Neural cell (in vitro differentiated cells): Measurements from ENCODE around the gene LDHAL6B. TPM values are rescaled to one million over a fixed set of nuclear protein-coding genes. Genes with fewer than 3 reads are reported as not detected.

ENCODE experiments used
- H2AFZ ChIP-seq: fragments of 200-600, 300-800 bp; sonication (generic), shearing (Covaris generic); 2 replicates; pipeline ENCODE4 v1.6.0; 2014; ENCODE audit warnings: low read depth, mild to moderate bottlenecking, antibody characterized with exemption, low read length, moderate library complexity
- H3F3A ChIP-seq: fragments of 200-600 bp; shearing (Covaris generic); 2 replicates; pipeline ENCODE4 v1.6.1; 2016; ENCODE audit warnings: mild to moderate bottlenecking, moderate library complexity, mixed read lengths, antibody characterized with exemption, low read length; ENCODE audit not compliant: insufficient read depth, poor library complexity, severe bottlenecking
- H3K27ac ChIP-seq: fragments of 200-600, 300-800 bp; sonication (generic), shearing (Covaris generic); 2 replicates; pipeline ENCODE4 v1.5.1; 2014; ENCODE audit warnings: mild to moderate bottlenecking, low read length, moderate library complexity
- H3K27me3 ChIP-seq: fragments of 300-800, 200-600 bp; sonication (generic), shearing (Covaris generic); 2 replicates; pipeline ENCODE4 v1.6.0; 2014; ENCODE audit warnings: mild to moderate bottlenecking, low read depth, low read length, moderate library complexity; ENCODE audit not compliant: insufficient read depth
- H3K36me3 ChIP-seq: fragments of 300-800, 200-600 bp; sonication (generic), shearing (Covaris generic); 2 replicates; pipeline ENCODE4 v1.5.1; 2014; ENCODE audit warnings: mild to moderate bottlenecking, antibody characterized with exemption, low read length, moderate library complexity; ENCODE audit not compliant: insufficient read depth
- H3K4me2 ChIP-seq: fragments of 300-800, 200-600 bp; sonication (generic), shearing (Covaris generic); 2 replicates; pipeline ENCODE4 v1.6.0; 2014; ENCODE audit warnings: mild to moderate bottlenecking, low read length
- H3K4me3 ChIP-seq: fragments of 300-800, 200-600 bp; sonication (generic), shearing (Covaris generic); 2 replicates; pipeline ENCODE4 v1.5.1; 2014; ENCODE audit warnings: mild to moderate bottlenecking, low read length, moderate library complexity
- H3K79me2 ChIP-seq: fragments of 200-600 bp; shearing (Covaris generic); replicated peaks from 2 replicates; pipeline ENCODE4 v1.6.0; 2014; ENCODE audit warnings: mild to moderate bottlenecking, low read length, moderate library complexity; ENCODE audit not compliant: insufficient read depth
- H3K9ac ChIP-seq: fragments of 300-800, 200-600 bp; sonication (generic), shearing (Covaris generic); 2 replicates; pipeline ENCODE4 v1.6.1; 2016; ENCODE audit warnings: mild to moderate bottlenecking, low read length, mixed read lengths
- H3K9me2 ChIP-seq: fragments of 200-600 bp; shearing (Covaris generic); 2 replicates; pipeline ENCODE4 v1.6.1; 2016; ENCODE audit warnings: mild to moderate bottlenecking, low read length, mixed read lengths; ENCODE audit not compliant: insufficient read depth
- H3K9me3 ChIP-seq: fragments of 200-600, 300-800 bp; sonication (generic), shearing (Covaris generic); 2 replicates; pipeline ENCODE4 v1.6.1; 2016; ENCODE audit warnings: mild to moderate bottlenecking, mixed run types, low read length, moderate library complexity, mixed read lengths
- H4K20me1 ChIP-seq: fragments of 200-600 bp; shearing (Covaris generic); 2 replicates; pipeline ENCODE4 v1.6.1; 2016; ENCODE audit warnings: mild to moderate bottlenecking, mixed run types; ENCODE audit not compliant: insufficient read depth
- EP300 ChIP-seq: fragments of 450-650 bp; conservative IDR thresholded peaks from 2 replicates; pipeline ENCODE4 v1.6.1; 2014; ENCODE audit warnings: antibody characterized with exemption, mild to moderate bottlenecking, moderate library complexity; ENCODE audit not compliant: poor library complexity, severe bottlenecking
- EZH2 ChIP-seq: fragments of 200-600, 300-800 bp; shearing (Covaris generic), sonication (generic); IDR thresholded peaks from 2 replicates; pipeline ENCODE4 v1.6.1; 2014; ENCODE audit warnings: antibody characterized with exemption, low read length, borderline replicate concordance, mild to moderate bottlenecking; ENCODE audit not compliant: insufficient read depth, poor library complexity, severe bottlenecking
- MXI1 ChIP-seq: fragments of 450-650 bp; conservative IDR thresholded peaks from 2 replicates; pipeline ENCODE4 v1.6.1; 2014; ENCODE audit warnings: antibody characterized with exemption, mild to moderate bottlenecking; ENCODE audit not compliant: poor library complexity, severe bottlenecking
- POLR2AphosphoS5 ChIP-seq: IDR thresholded peaks from 2 replicates; pipeline ENCODE4 v1.6.1; 2012
- RAD21 ChIP-seq: fragments of 450-650 bp; conservative IDR thresholded peaks from 2 replicates; pipeline ENCODE4 v1.6.1; 2014; ENCODE audit warnings: antibody characterized with exemption, mild to moderate bottlenecking, moderate library complexity
- SMC3 ChIP-seq: fragments of 450-650 bp; conservative IDR thresholded peaks from 2 replicates; pipeline ENCODE4 v1.6.1; 2014; ENCODE audit warnings: antibody characterized with exemption, mild to moderate bottlenecking, moderate library complexity; ENCODE audit not compliant: poor library complexity
- TAF1 ChIP-seq: IDR thresholded peaks from 2 replicates; pipeline ENCODE4 v1.6.1; 2012; ENCODE audit warnings: low read depth
- polyA plus RNA-seq: library from polyadenylated mRNA; depleted of rRNA; stranded (reverse); fragments of >200 nt; gene quantifications from 2 replicates; pipeline ENCODE4 v1.2.3, GENCODE V29; 2014
- TF ChIP-seq, protein P1 (sequence below): fragments of 450-650 bp; IDR thresholded peaks from 2 replicates; pipeline ENCODE4 v1.5.1; 2014; ENCODE audit warnings: antibody characterized with exemption, mild to moderate bottlenecking, moderate library complexity; ENCODE audit not compliant: poor library complexity, severe bottlenecking
- TF ChIP-seq, protein P2 (sequence below): IDR thresholded peaks from 2 replicates; pipeline ENCODE4 v1.6.1; 2012; ENCODE audit warnings: borderline replicate concordance

Gene LDHAL6B
- polyA plus RNA-seq, 1 donor from 2014 or later, result not detected

DNA sequence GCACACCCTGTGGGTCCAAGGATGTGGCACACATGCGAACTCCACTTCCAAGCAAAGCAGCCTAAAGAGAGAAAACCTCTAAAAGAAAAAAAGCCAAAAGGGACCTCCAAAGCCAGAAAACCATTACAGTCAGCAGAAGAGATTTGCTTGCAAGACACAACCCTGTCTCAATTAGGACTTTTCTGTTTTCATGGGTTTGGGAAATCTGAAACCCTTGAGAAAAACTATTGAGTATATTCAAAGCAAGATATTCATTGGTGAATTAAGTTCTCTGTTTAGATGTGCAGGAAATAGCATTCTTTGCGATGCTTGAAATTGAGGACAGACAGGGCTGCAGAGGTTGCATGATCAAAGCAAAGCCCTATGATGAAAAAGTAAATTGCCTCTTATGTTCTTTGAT, 10.2 kb upstream of the LDHAL6B start:
- Histone ChIP-seq H3K9me2 (no peaks in the 10 kb centered on the region), H3K27ac (no peak overlapping the region), H2AFZ (no peak overlapping the region), H3K4me3 (no peak overlapping the region), H3K9ac (no peak overlapping the region), H3K79me2 (no peaks in the 10 kb centered on the region), H3K4me2 (no peak overlapping the region), H3K36me3 (no peaks in the 10 kb centered on the region), H3K9me3 (no peaks in the 10 kb centered on the region), H3F3A (no peaks in the 10 kb centered on the region), H4K20me1 (no peaks in the 10 kb centered on the region), H3K27me3 (no peaks in the 10 kb centered on the region)
- TF ChIP-seq EP300, result no peak
- TF ChIP-seq SMC3, result no peak
- no peak for TF ChIP-seq RAD21
- no peak for TF ChIP-seq EZH2
- TF ChIP-seq, protein P1, sequence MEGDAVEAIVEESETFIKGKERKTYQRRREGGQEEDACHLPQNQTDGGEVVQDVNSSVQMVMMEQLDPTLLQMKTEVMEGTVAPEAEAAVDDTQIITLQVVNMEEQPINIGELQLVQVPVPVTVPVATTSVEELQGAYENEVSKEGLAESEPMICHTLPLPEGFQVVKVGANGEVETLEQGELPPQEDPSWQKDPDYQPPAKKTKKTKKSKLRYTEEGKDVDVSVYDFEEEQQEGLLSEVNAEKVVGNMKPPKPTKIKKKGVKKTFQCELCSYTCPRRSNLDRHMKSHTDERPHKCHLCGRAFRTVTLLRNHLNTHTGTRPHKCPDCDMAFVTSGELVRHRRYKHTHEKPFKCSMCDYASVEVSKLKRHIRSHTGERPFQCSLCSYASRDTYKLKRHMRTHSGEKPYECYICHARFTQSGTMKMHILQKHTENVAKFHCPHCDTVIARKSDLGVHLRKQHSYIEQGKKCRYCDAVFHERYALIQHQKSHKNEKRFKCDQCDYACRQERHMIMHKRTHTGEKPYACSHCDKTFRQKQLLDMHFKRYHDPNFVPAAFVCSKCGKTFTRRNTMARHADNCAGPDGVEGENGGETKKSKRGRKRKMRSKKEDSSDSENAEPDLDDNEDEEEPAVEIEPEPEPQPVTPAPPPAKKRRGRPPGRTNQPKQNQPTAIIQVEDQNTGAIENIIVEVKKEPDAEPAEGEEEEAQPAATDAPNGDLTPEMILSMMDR, result no peak
- no peak for TF ChIP-seq MXI1
- TF ChIP-seq POLR2AphosphoS5, result no peak
- no peak for TF ChIP-seq TAF1
- TF ChIP-seq, protein P2, sequence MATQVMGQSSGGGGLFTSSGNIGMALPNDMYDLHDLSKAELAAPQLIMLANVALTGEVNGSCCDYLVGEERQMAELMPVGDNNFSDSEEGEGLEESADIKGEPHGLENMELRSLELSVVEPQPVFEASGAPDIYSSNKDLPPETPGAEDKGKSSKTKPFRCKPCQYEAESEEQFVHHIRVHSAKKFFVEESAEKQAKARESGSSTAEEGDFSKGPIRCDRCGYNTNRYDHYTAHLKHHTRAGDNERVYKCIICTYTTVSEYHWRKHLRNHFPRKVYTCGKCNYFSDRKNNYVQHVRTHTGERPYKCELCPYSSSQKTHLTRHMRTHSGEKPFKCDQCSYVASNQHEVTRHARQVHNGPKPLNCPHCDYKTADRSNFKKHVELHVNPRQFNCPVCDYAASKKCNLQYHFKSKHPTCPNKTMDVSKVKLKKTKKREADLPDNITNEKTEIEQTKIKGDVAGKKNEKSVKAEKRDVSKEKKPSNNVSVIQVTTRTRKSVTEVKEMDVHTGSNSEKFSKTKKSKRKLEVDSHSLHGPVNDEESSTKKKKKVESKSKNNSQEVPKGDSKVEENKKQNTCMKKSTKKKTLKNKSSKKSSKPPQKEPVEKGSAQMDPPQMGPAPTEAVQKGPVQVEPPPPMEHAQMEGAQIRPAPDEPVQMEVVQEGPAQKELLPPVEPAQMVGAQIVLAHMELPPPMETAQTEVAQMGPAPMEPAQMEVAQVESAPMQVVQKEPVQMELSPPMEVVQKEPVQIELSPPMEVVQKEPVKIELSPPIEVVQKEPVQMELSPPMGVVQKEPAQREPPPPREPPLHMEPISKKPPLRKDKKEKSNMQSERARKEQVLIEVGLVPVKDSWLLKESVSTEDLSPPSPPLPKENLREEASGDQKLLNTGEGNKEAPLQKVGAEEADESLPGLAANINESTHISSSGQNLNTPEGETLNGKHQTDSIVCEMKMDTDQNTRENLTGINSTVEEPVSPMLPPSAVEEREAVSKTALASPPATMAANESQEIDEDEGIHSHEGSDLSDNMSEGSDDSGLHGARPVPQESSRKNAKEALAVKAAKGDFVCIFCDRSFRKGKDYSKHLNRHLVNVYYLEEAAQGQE, result no peak

DNA sequence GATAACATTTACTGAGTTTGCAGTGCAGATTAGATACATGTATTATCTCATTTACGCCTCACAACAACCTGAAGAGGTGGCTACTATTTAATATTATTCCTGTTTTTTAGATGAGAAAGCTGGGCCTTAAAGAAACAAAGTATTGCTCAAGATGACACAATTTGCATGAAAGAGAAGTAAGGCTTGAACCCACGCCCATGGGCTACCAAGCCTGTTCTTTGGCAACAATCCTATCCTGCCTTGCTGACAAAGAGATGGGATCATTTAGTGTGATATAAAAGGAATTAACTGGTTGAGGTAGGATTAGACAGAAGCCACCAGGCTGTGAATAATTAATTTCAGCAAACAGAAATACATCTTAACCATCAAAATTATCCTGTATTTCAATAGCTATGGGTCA, 9.2 kb upstream of the LDHAL6B start:
- no peaks in the 10 kb centered on the region for H3K9me3 ChIP-seq
- no peak overlapping the region for H3K4me2 ChIP-seq
- H3K27ac ChIP-seq, result no peak overlapping the region
- no peaks in the 10 kb centered on the region for H3K9me2 ChIP-seq
- no peak overlapping the region for H3K4me3 ChIP-seq
- no peaks in the 10 kb centered on the region for H3K27me3 ChIP-seq
- H3K79me2 ChIP-seq, result no peaks in the 10 kb centered on the region
- TF ChIP-seq SMC3 (no peak), MXI1 (no peak), RAD21 (no peak), TAF1 (no peak), EP300 (no peak), POLR2AphosphoS5 (no peak), EZH2 (no peak)
- TF ChIP-seq, protein P1, result no peak
- TF ChIP-seq, protein P2, result no peak
- no peak overlapping the region for H3K9ac ChIP-seq
- H4K20me1 ChIP-seq, result no peaks in the 10 kb centered on the region
- H3F3A ChIP-seq, result no peaks in the 10 kb centered on the region
- H2AFZ ChIP-seq, result no peak overlapping the region
- H3K36me3 ChIP-seq, result no peaks in the 10 kb centered on the region
